C4-2B (cell line): ENCODE results near the gene CRYGS.

ENCODE experiments used
- ZFX ChIP-seq: fragments of 450-650 bp; IDR thresholded peaks from 2 replicates; pipeline ENCODE4 v1.6.1; 2017
- TF ChIP-seq, protein P1 (sequence below): fragments of 450-650 bp; conservative IDR thresholded peaks from 2 replicates; pipeline ENCODE4 v1.5.1; 2017; ENCODE audit warnings: mild to moderate bottlenecking

DNA sequence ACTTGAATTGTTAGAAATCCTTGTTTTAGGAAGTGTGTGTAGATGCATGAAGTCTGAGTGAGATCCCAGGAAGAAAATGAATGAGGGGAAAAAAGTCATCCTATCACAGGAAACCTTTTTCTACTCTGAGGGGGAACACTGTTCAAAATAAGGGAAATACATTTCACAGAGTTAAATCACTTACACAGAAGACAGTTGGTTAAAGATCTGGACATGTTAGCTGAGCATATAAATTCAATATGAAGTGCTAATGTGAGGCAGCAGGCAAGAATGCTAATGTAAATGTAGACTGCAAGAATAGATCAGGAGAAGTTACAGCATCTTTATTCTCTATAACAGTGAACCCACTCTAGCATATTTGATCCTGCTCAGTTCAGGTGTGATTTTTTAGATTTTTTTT is 20.4 kb upstream of the CRYGS start:
- TF ChIP-seq, protein P1, sequence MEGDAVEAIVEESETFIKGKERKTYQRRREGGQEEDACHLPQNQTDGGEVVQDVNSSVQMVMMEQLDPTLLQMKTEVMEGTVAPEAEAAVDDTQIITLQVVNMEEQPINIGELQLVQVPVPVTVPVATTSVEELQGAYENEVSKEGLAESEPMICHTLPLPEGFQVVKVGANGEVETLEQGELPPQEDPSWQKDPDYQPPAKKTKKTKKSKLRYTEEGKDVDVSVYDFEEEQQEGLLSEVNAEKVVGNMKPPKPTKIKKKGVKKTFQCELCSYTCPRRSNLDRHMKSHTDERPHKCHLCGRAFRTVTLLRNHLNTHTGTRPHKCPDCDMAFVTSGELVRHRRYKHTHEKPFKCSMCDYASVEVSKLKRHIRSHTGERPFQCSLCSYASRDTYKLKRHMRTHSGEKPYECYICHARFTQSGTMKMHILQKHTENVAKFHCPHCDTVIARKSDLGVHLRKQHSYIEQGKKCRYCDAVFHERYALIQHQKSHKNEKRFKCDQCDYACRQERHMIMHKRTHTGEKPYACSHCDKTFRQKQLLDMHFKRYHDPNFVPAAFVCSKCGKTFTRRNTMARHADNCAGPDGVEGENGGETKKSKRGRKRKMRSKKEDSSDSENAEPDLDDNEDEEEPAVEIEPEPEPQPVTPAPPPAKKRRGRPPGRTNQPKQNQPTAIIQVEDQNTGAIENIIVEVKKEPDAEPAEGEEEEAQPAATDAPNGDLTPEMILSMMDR: no peak
- no peak for TF ChIP-seq ZFX
